Hematopoietic multipotent progenitor cell treated with erythropoietin and hydrocortisone succinate and interleukin-3 and kit ligand, for 4 days (in vitro differentiated cells): ENCODE measurements around the gene STEAP1.
A peak's percentile ranks its signal among the peaks of the same experiment; 100 is the strongest.
"Not testable (repeated sequence)": the region's sequence is repeated elsewhere in the genome, so short reads cannot be mapped to it uniquely, and the experiment has no call there.

Source experiments
- DNase-seq: peaks from one replicate; pipeline ENCODE4 v3.0.0-alpha.2; 2015

Gene STEAP1

GRCh38 chr7:90153943-90154771 is at the start of gene STEAP1:
STEAP1 (plus strand) TSS chr7:90154469; CDS start chr7:90159789, 5,320 bp downstream.
- DNase-seq: peak; percentile 91

- DNase-seq: not testable (repeated sequence)
Observed at GRCh38 chr7:90114972-90115371, 39.3 kb upstream of the STEAP1 start.

GRCh38 chr7:90118551-90119177 is 35.6 kb upstream of the STEAP1 start:
- peak; percentile 11 for DNase-seq

DNA sequence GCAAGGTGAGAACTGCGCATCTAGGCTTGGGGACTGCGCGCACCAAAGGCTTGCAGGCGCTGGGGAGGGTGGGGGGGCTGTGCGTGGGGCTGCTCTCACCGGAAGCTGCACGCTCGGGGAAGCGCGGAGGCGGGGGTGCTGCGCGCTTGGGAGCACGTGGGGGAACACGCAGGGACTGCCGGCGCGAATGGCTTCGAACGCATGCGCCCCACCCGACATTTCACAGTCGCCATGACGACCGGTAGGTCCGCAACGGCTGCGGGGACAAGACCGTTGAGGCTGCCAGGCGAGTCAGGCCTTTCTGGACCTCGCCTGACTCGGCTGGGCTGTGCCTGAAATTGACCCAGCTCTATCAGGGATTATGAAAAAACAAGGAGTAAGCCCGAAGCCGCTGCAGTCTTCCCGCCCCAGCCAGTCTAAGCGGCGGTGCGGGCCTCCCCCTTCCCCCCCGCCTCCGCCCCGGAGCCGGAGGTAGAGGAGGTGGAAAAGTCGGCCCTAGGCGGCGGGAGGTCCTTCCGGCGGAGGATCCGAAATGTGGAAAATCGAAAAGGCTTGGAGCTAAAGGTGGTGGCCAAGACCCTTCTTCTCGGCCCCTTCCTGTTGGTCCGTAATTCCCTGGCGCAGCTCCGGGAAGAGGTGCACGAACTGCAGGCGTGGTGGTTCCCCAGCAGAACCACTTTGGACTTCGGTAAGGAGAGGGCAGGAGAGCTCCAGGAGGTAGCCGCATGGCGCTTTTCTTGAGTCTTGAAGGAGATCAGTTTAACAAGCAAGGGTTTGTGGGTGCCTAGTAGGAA is 34.9 kb upstream of the STEAP1 start:
- DNase-seq: peak; percentile 19

DNA sequence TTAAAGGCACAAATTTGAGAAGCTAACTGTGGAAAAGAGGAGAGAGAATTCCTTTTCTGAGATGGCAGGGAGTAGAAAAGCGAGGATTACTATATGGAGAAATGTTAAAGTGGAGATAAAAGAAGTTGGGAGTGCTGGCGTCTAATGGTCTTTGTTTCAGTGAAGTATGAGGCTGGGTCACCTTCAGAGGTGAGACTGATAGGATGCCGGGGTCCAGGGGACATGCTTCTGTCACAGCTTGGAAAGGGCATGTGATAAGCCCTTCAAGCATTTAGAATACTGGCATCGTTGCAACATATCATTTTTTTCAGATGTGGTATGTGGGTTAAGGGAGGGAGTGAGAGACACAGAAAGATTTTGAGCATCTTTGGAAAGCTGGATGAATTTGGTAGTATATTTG is 34.1 kb upstream of the STEAP1 start:
- not testable (repeated sequence) for DNase-seq

- DNase-seq: not testable (repeated sequence)
Observed at GRCh38 chr7:90131746-90132145, 22.5 kb upstream of the STEAP1 start.

DNA sequence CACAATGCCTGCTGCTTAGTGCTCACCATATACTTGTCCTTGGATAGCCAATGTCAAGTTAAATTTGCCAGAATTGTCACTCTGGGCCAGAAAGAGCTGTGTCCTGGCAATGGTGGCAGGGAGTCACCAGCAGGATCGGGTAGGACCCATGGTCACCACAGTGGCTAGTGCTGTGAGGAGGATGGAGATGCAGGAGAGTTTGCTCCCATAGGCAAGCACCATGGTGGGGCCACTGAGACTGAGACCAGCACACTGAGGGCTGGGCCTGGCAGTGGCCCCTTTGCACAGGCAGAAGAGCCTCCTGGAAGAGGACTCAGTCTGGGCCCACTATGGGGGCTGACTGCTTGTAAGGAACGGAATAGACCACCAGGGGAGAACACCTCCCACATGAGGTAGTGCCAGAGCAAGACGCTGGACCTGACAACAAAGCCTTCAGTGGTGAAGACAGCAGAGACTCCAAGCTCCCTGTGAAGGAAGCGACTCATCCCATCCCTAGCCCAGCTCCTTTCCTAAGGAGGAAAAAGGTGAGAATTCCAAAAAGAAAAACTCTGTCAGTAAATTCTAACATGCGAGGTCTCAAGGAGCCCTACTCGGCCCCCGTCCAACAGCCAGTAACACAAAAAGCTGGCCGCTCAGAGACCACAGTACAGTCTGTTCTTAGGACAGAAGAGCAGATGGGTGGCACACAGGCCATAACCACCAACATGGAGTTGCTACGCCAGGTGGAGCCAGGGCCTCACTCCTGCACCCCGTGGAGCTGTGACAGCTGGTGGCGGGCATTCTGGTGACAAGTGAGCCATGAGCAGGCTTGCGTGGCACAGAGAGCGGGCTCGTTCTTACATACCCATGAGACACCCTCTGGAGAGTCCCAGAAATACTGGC is 6.9 kb upstream of the STEAP1 start:
- not testable (repeated sequence) for DNase-seq

DNA sequence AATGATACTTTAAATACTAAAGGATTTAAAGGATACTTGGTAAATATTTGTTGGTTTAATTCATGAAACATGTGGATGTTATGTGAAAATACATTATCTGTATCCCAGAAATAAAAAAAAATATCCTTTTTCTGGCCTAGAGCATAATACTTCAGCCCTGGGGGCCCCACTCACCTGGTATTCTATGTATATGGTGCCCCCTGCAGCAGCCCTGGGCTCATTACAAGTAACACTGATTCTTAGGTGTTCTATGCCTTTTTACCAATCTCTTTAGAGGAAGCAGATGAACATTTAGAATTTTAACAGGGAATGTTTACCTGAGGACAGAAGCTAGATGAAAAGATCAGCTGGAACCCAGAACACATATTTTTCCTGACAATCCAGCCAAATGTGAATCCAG is 4.8 kb upstream of the STEAP1 start:
- DNase-seq: peak; percentile 40

DNA sequence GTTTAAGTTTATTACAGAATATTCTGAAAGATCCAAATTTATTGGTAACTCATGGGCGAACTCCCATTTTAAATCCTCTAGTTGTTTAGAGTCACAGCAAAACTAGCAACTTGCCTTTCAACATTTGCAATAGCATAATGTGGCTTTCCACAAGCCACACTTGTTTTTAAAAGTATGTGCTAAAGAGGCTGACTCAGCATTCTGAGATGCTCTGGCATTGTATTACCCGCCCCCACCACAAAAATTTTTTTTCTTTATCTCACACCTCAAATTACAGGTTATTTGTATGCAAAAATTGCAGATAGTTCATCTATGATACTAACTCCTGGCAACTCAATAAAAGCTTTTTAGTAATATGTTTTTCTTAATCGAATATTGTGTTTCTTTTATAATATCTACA is 2.4 kb upstream of the STEAP1 start:
- not testable (repeated sequence) for DNase-seq

DNA sequence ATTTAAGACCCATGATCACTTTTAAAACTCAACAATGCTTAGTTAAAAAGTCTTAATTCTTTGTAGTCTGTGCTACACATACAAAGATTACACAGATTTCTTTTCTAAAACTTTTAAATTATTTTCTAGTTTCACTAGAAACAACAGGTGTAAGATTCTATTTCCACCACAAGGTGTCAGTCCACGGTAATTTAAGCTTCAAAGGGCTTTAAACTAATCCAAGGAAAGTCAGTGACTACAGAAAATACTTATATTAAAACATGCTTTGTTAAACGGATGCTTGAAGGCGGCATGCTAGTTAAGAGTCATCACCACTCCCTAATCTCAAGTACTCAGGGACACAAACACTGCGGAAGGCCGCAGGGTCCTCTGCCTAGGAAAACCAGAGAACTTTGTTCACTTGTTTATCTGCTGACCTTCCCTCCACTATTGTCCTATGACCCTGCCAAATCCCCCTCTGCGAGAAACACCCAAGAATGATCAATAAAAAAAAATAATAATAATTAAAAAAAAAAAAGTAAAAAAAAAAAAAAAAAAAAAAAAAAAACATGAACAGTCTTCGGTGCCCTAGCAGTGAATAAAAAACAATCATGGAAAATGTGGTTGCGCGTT is 1.5 kb upstream of the STEAP1 start:
- DNase-seq: peak; percentile 71

DNA sequence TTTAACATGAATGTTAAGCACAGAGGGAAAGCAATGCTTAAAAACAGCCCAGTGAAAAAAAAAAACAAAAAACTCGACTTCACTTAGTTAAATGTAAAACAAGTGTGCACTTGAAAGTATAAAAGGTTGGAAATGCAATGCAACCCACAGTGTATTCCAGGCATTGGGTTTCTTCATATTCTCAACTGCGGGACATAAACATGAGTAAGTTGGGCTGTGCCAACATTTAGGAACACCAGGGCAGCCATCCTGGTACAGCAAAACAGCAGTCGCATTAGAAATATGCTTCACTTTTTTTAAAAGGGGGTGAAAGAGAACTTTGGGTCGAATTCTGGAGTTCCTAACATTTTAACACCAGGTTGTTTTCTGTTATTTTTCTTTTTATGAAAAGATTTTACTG is 937 bp downstream of the STEAP1 start:
- no peak for DNase-seq

GRCh38 chr7:90157331-90157730 is 3.1 kb downstream of the STEAP1 start:
- not testable (repeated sequence) for DNase-seq

- DNase-seq: not testable (repeated sequence)
Observed at GRCh38 chr7:90157761-90158350, 3.6 kb downstream of the STEAP1 start.

DNA sequence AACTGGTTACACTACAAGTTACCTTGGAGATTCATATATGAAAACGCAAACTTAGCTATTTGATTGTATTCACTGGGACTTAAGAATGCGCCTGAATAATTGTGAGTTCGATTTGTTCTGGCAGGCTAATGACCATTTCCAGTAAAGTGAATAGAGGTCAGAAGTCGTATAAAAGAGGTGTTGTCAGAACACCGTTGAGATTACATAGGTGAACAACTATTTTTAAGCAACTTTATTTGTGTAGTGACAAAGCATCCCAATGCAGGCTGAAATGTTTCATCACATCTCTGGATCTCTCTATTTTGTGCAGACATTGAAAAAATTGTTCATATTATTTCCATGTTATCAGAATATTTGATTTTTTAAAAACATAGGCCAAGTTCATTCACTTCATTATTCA is 9.3 kb downstream of the STEAP1 start:
- DNase-seq: no peak

GRCh38 chr7:90165724-90166123 is 11.5 kb downstream of the STEAP1 start:
- no peak for DNase-seq

DNA sequence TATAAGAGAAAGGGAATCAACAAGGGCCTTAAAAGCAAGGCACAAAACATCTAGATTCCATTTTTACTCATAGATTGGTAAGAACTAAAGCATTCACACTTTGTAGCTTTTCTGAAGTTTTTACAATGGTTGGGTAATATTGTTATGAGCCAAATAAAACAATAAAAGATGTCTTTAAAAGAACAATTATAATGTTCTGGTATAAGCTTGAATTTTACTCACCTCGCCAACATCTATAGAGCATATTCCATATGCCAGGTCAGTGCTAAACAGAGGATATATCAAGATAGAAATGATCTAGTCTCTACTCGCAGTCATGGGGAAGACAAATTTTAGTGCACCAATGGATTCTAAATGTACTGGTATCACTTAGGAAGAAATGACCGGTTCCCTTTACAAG is 11.9 kb downstream of the STEAP1 start:
- DNase-seq: no peak

- no peak for DNase-seq
Observed at GRCh38 chr7:90167361-90167760, 13.1 kb downstream of the STEAP1 start.

GRCh38 chr7:90169891-90170290 is 15.6 kb downstream of the STEAP1 start:
- DNase-seq: no peak

- no peak for DNase-seq
Observed at GRCh38 chr7:90172121-90172520, 17.9 kb downstream of the STEAP1 start.

DNA sequence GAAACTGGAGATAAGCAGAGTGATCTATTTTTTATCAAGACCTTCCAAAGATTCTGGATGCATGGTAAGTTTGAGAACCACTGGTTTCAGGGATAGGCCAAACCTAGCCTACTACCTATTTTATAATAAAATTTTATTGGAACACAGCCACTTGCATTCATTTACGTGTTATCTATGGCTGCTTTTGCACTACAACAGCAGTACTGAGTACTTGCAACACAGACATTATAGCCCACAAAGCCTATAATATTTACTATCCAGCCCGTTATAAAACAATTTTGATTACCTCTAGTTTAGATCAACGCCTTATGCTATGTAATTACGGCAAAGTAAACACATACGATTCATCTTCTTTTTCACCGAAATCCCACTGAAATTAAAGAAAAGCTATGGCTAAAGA is 18.4 kb downstream of the STEAP1 start:
- DNase-seq: no peak

GRCh38 chr7:90173127-90173844 is 19.0 kb downstream of the STEAP1 start:
- no peak for DNase-seq
